Measurements from ENCODE around the gene DENND6B. TPM values are rescaled to one million over a fixed set of nuclear protein-coding genes. Genes with fewer than 3 reads are reported as not detected.

Gene DENND6B
- total and polyA plus RNA-seq, 2 of the 13 experiments (the other 11 are each of a cell fraction or from before 2014, with no cell fraction given): 0.95 to 3.8 TPM

DNA sequence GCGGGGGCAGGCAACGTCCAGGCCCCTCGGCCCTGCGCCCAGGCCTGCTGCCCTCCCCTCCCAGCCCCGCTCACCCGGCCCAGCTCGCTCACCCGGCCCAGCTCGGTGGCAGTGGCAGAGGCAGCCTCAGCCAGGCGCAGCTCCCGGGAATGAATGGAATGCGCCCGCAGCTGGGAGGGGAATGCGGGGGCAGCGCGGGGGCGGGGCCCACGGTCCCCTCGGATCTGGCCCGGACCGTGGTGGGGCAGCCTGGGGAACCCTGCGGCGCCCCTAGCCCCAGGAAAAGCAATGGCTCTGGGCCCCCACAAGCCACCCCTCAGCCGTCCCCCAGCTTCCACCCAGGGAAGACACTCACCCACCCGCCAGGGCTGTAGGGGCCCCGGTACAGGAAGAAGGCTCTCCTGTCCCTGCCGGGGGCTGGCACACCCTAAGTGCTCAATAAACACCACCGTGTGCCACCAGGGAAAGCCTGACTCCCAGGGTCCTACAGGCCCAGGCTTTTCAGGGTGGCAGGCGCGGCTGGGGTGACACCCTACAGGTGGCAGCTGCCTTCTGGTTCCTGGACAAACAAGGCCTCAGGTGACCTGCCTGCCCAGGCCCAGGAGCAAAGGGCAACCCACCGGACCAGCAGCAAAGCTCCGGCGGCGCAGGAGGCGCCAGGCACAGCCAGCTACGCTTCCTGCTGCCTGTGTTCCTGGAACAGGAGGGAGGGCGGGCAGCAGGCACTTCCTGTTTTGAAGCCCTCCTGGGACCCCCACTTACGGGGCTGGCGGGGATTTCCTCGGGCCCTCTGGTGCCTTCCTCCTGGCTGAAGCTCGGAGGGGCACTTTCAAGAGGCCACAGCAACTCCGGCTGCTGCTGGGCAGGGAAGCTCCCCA lies 33.1 kb downstream of the DENND6B start (continued):
- TF ChIP-seq, protein P1, sequence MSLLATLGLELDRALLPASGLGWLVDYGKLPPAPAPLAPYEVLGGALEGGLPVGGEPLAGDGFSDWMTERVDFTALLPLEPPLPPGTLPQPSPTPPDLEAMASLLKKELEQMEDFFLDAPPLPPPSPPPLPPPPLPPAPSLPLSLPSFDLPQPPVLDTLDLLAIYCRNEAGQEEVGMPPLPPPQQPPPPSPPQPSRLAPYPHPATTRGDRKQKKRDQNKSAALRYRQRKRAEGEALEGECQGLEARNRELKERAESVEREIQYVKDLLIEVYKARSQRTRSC (CRISPR knock-in tag; IDR thresholded peaks at IDR 0.05; ENCODE audit: low read depth): 0 out of 2 replicates have a peak, but pooled peaks have one; percentile 19
- peak; percentile 85 for TF ChIP-seq MED13 (CRISPR knock-in tag; IDR thresholded peaks at IDR 0.05)
- peak; percentile 54; the same call in 1 of the 2 replicates for TF ChIP-seq ZNF788 (CRISPR knock-in tag; IDR thresholded peaks at IDR 0.05; ENCODE audit: borderline replicate concordance)
- TF ChIP-seq POGZ (CRISPR knock-in tag; IDR thresholded peaks at IDR 0.05): peak; percentile 45; the same call in 1 of the 2 replicates
- TF ChIP-seq GLI4 (CRISPR knock-in tag; IDR thresholded peaks at IDR 0.05; ENCODE audit: borderline replicate concordance): peak; percentile 22; the same call in 1 of the 2 replicates
- TF ChIP-seq NFKB2 (CRISPR knock-in tag; IDR thresholded peaks at IDR 0.05; ENCODE audit: borderline replicate concordance): peak; percentile 82; the same call in 1 of the 2 replicates
- no peak for TF ChIP-seq ZNF441 (CRISPR knock-in tag; IDR thresholded peaks at IDR 0.05; ENCODE audit: borderline replicate concordance)
- no peak for TF ChIP-seq ZNF879 (CRISPR knock-in tag; IDR thresholded peaks at IDR 0.05)
- TF ChIP-seq, protein P2, sequence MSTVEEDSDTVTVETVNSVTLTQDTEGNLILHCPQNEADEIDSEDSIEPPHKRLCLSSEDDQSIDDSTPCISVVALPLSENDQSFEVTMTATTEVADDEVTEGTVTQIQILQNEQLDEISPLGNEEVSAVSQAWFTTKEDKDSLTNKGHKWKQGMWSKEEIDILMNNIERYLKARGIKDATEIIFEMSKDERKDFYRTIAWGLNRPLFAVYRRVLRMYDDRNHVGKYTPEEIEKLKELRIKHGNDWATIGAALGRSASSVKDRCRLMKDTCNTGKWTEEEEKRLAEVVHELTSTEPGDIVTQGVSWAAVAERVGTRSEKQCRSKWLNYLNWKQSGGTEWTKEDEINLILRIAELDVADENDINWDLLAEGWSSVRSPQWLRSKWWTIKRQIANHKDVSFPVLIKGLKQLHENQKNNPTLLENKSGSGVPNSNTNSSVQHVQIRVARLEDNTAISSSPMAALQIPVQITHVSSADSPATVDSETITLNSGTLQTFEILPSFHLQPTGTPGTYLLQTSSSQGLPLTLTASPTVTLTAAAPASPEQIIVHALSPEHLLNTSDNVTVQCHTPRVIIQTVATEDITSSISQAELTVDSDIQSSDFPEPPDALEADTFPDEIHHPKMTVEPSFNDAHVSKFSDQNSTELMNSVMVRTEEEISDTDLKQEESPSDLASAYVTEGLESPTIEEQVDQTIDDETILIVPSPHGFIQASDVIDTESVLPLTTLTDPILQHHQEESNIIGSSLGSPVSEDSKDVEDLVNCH (CRISPR knock-in tag; IDR thresholded peaks at IDR 0.05): no peak
- TF ChIP-seq TMF1 (CRISPR knock-in tag; IDR thresholded peaks at IDR 0.05; ENCODE audit: low read depth): no peak; the same call in 1 of the 2 replicates
- TF ChIP-seq ZKSCAN5 (CRISPR knock-in tag; IDR thresholded peaks at IDR 0.05): no peak
- TF ChIP-seq, protein P3, sequence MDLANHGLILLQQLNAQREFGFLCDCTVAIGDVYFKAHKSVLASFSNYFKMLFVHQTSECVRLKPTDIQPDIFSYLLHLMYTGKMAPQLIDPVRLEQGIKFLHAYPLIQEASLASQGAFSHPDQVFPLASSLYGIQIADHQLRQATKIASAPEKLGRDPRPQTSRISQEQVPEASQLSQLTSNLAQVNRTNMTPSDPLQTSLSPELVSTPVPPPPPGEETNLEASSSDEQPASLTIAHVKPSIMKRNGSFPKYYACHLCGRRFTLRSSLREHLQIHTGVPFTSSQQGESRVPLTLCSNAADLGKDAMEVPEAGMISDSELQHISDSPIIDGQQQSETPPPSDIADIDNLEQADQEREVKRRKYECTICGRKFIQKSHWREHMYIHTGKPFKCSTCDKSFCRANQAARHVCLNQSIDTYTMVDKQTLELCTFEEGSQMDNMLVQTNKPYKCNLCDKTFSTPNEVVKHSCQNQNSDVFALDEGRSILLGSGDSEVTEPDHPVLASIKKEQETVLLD (CRISPR knock-in tag; IDR thresholded peaks at IDR 0.05; ENCODE audit: low read depth): no peak
- peak; percentile 22; the same call in 1 of the 2 replicates for TF ChIP-seq NFYB (CRISPR knock-in tag; IDR thresholded peaks at IDR 0.05)
- no peak; the same call in 1 of the 2 replicates for TF ChIP-seq DPF2 (CRISPR knock-in tag; IDR thresholded peaks at IDR 0.05; ENCODE audit: borderline replicate concordance, low read depth)
- no peak for TF ChIP-seq RFX1 (IDR thresholded peaks at IDR 0.05)
- TF ChIP-seq ZNF230 (CRISPR knock-in tag; IDR thresholded peaks at IDR 0.05): no peak; the same call in 1 of the 2 replicates
- peak; percentile 61 for TF ChIP-seq ZNF121 (CRISPR knock-in tag; IDR thresholded peaks at IDR 0.05)
- TF ChIP-seq ZBTB43 (CRISPR knock-in tag; conservative IDR thresholded peaks at IDR 0.05): peak; percentile 82
- no peak for TF ChIP-seq ZNF577 (CRISPR knock-in tag; IDR thresholded peaks at IDR 0.05; ENCODE audit: borderline replicate concordance, low read depth)
- no peak for TF ChIP-seq SOX6 (IDR thresholded peaks at IDR 0.05)
- peak; percentile 71 for TF ChIP-seq SOX6 (CRISPR knock-in tag; IDR thresholded peaks at IDR 0.05)
- TF ChIP-seq ZBTB7B (CRISPR knock-in tag; IDR thresholded peaks at IDR 0.05): peak; percentile 97
- no peak for TF ChIP-seq CEBPB (IDR thresholded peaks at IDR 0.05; ENCODE audit: borderline replicate concordance, low read depth, low read length)

Data from HepG2 (cell line).